Left renal pelvis (tissue), 4 donors: ENCODE data around the gene XRRA1. TPM values are rescaled to one million over a fixed set of nuclear protein-coding genes. Genes with fewer than 3 reads are reported as not detected.
"Not testable (repeated sequence)": the region's sequence is repeated elsewhere in the genome, so short reads cannot be mapped to it uniquely, and the experiment has no call there.

Experiments used
- DNase-seq, 4 donors: peaks; one replicate each; pipeline ENCODE4 v3.0.0-alpha.2; 2013; ENCODE audit warnings: low read depth in 4 of 4, low spot score in 3 of 4
- polyA plus RNA-seq, 4 donors: library from polyadenylated mRNA; unstranded; fragments of 120-200 nt; gene quantifications; one replicate each; pipeline ENCODE4 v1.2.1, GENCODE V29; 2013; ENCODE audit not compliant: insufficient read length in 4 of 4

XRRA1 gene
- polyA plus RNA-seq, 4 donors: 9.5 to 16.9 (median 13.3) TPM

DNA sequence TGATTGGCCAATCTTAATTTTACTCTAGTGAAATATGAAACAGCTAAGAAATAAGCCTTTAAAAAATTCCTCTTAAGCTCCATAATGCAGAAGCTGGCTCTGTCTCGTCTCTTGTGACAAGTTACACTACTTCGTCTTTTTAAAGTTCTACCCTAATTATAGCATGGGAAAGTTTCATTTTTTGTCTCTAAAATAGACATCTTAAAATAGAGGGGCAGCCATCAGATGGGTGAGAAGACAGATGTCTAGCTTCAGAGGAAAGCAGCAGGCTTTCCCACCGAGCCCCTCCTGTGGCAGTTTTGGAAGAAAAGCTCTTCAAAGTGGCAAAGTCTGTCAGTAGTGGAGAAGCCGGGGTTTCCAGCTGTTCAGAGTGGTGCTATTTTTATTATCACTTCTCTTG is 39.5 kb downstream of the XRRA1 start:
- no peak for DNase-seq

GRCh38 chr11:74905326-74905725 is 43.6 kb downstream of the XRRA1 start:
- no peak for DNase-seq

GRCh38 chr11:74902342-74902741 is 46.5 kb downstream of the XRRA1 start:
- DNase-seq: no peak

DNA sequence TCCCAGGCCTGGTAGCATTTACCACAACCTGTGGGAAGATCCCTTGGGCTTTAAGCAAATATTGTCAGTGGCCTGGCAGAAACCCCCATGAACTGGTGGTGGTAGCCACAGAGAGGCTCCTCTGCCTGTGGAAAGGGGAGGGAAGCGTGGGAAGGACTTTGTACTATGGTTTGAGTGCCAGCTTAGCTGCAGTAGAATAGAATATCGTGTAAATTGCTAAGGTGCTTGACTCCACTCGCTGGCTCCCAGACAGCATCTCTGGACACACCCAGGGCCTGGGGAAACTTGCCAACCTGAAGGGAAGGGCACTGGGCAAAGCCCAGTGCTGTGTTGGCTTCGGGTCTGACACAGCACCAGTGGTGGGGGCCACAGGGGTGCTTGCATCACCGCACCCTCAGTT is 52.6 kb downstream of the XRRA1 start:
- DNase-seq: no peak

GRCh38 chr11:74895340-74896116 is 53.4 kb downstream of the XRRA1 start:
- no peak for DNase-seq

DNA sequence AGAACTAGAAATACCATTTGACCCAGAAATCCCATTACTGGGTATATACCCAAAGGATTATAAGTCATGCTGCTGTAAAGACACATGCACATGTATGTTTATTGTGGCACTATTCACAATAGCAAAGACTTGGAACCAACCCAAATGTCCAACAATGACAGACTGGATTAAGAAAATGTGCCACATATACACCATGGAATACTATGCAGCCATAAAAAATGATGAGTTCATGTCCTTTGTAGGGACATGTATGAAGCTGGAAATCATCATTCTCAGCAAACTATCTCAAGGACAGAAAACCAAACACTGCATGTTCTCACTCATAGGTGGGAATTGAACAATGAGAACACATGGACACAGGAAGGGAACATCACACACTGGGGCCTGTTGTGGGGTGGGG is 55.9 kb downstream of the XRRA1 start:
- DNase-seq: not testable (repeated sequence)

DNA sequence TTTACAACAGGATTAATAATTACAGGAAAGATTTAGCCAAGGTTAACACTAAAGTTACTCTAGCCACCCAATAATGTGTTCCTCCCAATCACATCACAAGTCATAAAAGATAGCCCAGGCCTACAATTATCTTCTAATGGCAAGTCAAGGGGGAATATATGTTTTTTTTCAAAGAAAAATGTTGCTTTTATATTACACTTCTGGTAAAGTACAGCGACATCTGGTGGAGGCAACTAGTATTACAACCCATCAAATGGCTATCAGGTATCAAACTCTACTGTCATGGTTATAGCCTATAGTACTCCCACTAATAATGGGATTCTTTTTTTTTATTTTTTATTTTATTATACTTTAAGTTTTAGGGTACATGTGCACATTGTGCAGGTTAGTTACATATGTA is 71.8 kb downstream of the XRRA1 start:
- DNase-seq: no peak

DNA sequence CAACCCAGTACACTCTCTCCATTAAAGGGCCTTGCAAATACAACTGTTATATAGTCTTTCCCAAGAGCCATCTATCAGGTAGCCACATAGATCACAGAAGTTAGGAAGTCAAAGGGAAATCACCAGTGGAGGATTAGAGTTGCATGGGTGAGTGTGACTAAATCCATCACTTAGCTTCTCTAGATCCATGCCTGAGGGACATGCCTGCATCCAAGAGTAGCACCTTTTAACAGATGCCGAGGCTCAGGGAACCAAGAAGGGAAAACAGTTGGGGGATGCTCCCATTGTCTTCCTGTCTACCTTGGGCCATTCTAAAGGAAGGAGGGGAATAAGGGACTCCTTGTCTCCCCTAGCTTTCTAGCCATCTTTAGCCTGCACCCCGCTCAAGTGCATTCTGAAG is 77.9 kb downstream of the XRRA1 start:
- DNase-seq: no peak

GRCh38 chr11:74870485-74870884 is 78.4 kb downstream of the XRRA1 start:
- DNase-seq: no peak

GRCh38 chr11:74866557-74866956 is 82.3 kb downstream of the XRRA1 start:
- DNase-seq: no peak

- no peak for DNase-seq
Measured at GRCh38 chr11:74863410-74863809, 85.5 kb downstream of the XRRA1 start.

- no peak for DNase-seq
Measured at GRCh38 chr11:74860743-74861142, 88.1 kb downstream of the XRRA1 start.

DNA sequence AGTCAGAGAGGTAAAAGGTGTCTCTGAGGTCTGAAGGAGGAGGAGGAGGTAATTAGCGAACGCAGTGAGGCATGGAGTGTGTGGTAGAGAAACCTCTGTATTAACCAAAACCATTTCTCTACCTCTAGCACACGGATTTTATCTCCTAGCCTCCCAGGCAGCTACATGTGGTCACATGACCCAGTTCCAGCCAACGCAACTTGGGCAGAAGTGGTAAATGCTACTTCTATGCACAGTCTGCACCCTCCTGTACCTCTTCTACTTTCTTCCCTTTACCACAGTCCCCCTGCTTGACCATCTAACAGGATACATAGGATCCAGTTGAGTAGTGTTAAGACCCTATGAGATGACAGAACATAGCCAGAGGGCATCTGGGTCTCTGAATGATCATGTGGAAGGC is 95.7 kb downstream of the XRRA1 start:
- no peak for DNase-seq

- DNase-seq: no peak
Measured at GRCh38 chr11:74849525-74850391, 99.1 kb downstream of the XRRA1 start.

- DNase-seq: no peak
Measured at GRCh38 chr11:74847895-74848294, 101.0 kb downstream of the XRRA1 start.

DNA sequence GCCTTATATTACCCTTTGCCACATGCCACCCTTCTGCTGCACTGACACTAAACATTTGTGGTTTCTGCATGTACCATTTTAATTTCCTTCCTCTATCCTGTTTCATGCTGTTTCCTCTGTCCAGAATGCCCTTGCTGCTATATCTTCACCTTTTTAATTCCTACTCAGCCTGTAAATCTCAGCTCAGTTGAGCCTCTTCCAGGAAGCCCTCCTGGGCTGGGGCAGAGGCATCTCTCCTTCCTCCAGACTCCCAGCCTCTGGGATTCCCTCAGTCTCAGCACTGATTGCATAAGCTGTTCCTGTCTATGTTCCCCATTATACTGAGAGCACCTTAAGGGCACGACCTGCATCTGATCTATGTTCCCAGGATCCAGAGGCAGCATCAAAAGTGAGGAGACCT is 101.5 kb downstream of the XRRA1 start:
- no peak for DNase-seq

GRCh38 chr11:74846770-74847169 is 102.1 kb downstream of the XRRA1 start:
- DNase-seq: no peak

- DNase-seq: no peak
Measured at GRCh38 chr11:74845978-74846517, 102.8 kb downstream of the XRRA1 start.

- DNase-seq: no peak
Measured at GRCh38 chr11:74844865-74845264, 104.0 kb downstream of the XRRA1 start.

- DNase-seq: no peak
Measured at GRCh38 chr11:74844072-74844471, 104.8 kb downstream of the XRRA1 start.

DNA sequence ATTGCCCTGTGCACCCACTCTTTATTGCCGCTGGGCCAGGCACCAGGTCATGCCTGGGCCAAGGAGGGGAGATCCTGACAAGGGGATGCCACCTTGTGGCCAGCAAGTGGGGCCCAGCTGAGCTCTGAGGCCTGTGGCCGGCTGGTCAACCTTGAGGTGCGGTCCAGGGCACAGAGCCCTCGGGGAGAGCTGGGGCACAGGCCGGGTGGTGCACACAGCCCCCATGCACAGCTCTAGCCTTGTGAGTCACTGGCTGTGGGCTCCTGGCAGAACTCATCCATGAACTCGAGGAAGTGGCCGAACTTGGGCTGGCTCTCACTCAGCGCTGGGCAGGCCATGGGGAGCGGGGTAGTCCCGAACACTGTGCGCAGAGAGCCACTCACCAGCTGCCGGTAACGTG is 105.9 kb downstream of the XRRA1 start:
- no peak for DNase-seq

- DNase-seq: no peak
Measured at GRCh38 chr11:74840486-74840885, 108.4 kb downstream of the XRRA1 start.
